DMS53 treated with DMSO at 0.1 percent for 48 hours (cell line): Measurements from ENCODE around the gene ATP2B3.

Experiments
- DNase-seq: peaks from one replicate; lab custom pipeline; 2025; ENCODE audit not compliant: unreplicated experiment; lab: John Stamatoyannopoulos, UW

Gene ATP2B3

DNA sequence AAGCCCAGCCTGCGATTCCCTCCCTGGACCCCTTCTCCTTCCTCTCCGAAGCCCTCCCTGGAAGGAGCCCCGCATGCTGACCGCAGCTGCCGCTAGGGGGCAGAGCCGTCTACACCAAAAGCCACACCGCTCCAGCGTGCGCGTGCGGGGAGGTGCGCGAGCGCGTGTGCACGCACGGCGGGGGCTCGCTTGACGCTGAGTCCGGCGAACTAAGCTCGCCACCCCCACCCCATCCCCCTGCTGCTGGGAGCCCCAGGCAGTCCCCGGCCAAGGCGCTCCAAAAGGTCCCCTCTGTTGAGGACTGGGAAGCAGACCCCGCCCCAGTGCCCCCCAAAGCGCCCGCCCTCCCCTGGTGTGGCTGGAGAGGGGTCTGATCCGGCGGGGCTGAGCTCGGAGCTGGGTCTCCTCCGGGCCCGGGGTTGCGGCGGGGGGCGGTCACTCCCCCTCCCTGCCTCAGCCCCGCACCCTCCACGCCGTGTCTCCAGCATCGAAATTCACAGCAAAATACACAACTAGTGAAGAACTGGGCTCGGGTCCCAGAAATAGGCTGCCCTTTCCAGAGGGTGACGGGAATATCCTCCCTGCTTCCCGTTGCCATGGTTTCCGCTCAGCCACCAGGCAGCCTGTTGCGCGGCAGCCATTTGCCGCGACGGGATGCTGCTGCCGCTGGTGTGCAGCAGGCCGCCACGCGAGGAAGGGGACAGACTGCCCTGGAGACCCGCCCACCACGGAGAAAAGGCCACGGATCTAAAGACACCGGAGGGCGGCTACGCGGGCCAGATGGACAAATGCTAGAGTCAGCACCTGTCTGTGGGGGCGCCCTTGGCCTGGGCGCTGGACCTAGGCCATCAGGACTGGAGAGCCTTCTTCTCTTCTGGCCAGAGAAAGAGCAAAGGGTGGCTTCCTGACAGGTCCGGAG is 92.7 kb downstream of the ATP2B3 start:
- DNase-seq: peak; percentile 13

DNA sequence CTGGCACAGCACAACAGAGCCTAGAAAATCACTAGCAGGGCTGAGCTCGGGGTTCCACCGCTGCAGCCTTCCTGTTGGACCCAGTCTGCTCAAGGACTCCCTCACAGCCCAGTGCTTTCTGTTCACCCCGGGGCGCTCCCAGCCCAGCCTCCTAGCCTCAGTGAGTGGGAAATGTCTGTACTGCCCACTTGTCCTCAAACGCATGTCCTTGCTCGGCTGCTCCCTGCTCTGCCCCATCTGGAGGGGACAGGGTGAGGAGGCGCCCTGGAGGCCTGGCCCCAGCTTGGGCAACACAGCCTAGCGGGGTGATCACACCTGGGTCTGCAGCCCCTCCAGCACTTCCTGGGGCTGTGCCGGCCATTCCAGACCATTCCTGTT is 93.4 kb downstream of the ATP2B3 start:
- DNase-seq: no peak

- no peak for DNase-seq
Observed at GRCh38 chrX:153611298-153612095, 94.1 kb downstream of the ATP2B3 start.

DNA sequence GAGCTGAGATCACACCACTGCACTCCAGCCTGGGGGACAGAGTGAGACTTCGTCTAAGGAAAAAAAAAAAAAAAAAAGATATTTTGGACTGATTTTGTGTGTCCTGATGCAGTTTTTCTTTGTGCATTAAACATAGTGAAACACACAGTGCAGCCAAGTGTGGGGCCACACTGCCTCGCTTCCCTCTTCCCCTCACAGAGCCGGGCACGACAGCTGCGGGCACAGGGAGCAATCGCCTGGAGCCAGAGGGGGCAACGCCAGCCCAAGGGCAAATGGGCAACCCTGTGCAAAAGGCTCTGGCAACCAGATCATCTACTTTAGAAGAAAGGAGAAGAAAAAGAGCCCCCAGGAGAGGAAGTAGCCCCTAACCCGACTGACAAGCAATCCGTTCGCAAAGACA is 95.0 kb downstream of the ATP2B3 start:
- DNase-seq: no peak

- DNase-seq: no peak
Observed at GRCh38 chrX:153614818-153615217, 97.4 kb downstream of the ATP2B3 start.

GRCh38 chrX:153620576-153620975 is 103.1 kb downstream of the ATP2B3 start:
- DNase-seq: no peak

GRCh38 chrX:153621949-153622598 is 104.6 kb downstream of the ATP2B3 start:
- DNase-seq: no peak

DNA sequence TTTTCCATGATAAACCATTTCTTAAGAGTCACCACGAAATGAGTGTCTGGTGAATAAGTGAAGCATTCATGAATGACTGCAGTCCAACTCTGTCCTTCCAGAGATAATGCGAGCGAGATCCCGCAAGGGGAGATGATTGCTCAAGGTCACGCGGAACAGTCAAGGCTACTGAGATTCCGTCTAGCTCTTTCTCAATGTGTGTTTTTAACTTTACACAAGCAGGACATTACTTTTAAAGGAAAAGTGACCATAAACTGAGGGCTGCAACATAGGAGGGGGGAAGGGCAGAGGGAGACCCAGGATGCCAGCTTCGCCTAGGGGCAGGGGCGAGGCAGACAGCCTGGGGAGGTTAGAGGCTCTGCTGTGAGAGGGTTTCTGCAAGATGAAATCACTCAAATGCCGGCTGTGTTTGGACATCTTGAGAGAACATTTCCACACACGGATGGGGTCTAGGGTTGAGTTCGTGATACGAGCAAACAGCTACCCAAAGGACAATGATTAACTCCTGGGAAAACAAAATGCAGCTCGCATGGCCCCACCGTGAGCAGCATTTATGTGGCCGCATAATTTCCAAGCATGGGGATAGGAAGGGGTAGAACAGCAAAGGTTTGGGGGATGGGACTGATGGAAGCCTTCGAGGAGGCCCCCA is 105.3 kb downstream of the ATP2B3 start:
- no peak for DNase-seq

GRCh38 chrX:153623310-153624029 is 106.0 kb downstream of the ATP2B3 start:
- DNase-seq: no peak

GRCh38 chrX:153624196-153625091 is 107.0 kb downstream of the ATP2B3 start:
- DNase-seq: no peak

GRCh38 chrX:153625271-153626024 is 108.0 kb downstream of the ATP2B3 start:
- no peak for DNase-seq

- no peak for DNase-seq
Observed at GRCh38 chrX:153626025-153626633, 108.7 kb downstream of the ATP2B3 start.

DNA sequence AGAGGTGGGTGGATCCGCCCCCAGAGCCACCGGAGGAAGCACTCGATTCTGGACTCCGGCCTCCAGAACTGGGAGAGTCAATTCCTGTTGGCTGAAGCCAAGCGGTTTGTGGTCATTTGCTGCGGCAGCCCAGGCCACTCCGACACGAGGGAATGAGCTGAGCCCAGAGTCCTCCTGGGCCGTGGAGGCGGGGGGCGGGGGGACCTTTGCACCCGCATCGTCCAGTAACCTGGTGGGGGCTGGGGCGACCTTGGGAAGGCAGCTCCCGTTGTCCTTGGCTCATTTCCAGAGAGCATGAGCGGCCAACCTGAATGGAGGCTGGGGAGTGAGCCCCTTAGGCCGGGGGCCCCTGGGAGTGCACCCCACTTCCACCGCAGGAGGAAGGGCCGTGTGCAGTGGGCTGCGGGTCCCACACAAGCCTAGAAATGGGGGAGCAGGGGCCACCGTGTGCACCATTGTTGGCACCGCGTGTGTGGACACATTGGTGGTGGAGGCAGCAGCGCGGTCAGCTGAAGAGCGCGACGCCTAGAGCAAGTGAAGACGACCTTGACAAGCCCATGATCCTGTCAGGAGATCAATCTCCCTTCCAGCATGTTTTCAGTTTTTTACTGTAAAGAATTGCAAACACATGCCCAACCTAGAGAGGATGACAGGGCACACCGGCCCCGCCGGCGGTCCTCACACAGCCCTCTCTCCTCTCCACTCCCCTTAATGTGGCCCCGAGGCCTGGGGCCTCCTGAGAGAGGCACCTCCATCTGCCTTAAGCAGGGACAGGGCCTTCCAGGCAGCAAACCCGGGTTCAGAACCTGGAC is 109.6 kb downstream of the ATP2B3 start:
- DNase-seq: no peak

GRCh38 chrX:153627675-153628111 is 110.3 kb downstream of the ATP2B3 start:
- DNase-seq: no peak

DNA sequence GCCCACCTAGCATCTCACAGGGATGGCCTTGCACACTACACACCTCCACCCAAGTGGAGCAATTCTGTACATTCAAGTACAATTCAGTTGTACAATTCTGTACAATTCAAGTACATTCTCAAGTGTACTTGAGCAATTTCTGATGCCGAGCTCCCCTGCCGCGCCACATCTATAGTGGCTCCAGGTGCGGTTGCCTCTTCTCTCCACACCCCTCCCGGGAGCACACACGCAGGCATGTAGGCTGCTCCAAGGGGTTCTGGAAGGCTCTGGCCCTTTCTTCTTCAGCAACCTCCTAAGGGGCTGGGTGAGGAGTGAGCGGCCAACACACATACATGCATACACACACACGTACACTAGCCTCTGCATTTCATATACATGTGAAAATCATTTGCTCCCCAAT is 110.7 kb downstream of the ATP2B3 start:
- no peak for DNase-seq

DNA sequence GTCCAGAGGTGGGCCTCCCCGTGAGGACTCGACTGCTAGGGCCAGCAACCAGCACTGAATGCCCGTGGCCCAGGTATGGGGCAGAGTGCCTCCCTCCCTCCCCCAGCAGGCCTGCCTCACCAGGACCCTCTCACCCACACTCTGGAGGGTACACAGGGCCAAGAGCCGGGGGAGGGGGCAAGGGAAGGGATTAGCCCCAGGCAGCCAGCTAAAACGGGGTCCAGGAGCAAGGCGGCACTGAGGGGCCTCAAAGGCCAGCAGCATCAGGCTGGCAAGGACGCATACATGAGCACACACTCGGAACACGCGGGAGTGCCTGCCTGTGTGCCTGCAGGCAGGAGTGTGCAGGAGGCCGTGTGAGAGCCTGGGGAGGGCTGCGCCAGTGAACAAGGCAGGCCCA is 111.2 kb downstream of the ATP2B3 start:
- no peak for DNase-seq

GRCh38 chrX:153631346-153631745 is 113.9 kb downstream of the ATP2B3 start:
- no peak for DNase-seq
